IMR-90 (cell line): ENCODE measurements around the gene ITGA5. TPM values are rescaled to one million over a fixed set of nuclear protein-coding genes. Genes with fewer than 3 reads are reported as not detected.

Experiments used
- ATAC-seq: fragments of 200-7000 bp; cut with Tn5 transposase; 2 replicates; pipeline ENCODE4 v1.9.1; 2020; ENCODE audit warnings: low read depth, mild to moderate bottlenecking, moderate library complexity
- BruUV-seq: library from RNA; stranded (reverse); fragments of 400-500 nt; replicated peaks from 2 replicates; lab custom pipeline; 2021; lab: Mats Ljungman, UMichigan
- CTCF ChIA-PET: fragments of 300-600 bp; formaldehyde crosslinking; extraction: SDS; loops from one replicate; lab custom pipeline; 2021; ENCODE audit warnings: antibody characterized with exemption; lab: Yijun Ruan, JAX
- POLR2A ChIA-PET: fragments of 300-600 bp; sonication (Branson Sonifier 250); formaldehyde crosslinking; loops from one replicate; lab custom pipeline; 2022; ENCODE audit warnings: antibody characterized with exemption; ENCODE audit not compliant: unreplicated experiment; lab: Charles Lee
- DNase-seq: peaks from one replicate; pipeline ENCODE4 v3.0.0; 2013
- H2AFZ ChIP-seq: replicated peaks from 2 replicates; pipeline ENCODE3; 2013; ENCODE audit warnings: low read length, mild to moderate bottlenecking; ENCODE audit not compliant: poor library complexity
- H2AK5ac ChIP-seq: 2 replicates; pipeline ENCODE4 v1.6.1; 2013; ENCODE audit warnings: low read depth, low read length, inconsistent platforms
- H2AK9ac ChIP-seq: replicated peaks from 2 replicates; pipeline ENCODE3; 2013; ENCODE audit warnings: mild to moderate bottlenecking, low read depth, low read length, moderate library complexity; ENCODE audit not compliant: poor library complexity
- H2BK120ac ChIP-seq: 2 replicates; pipeline ENCODE4 v1.6.1; 2013; ENCODE audit warnings: low read depth, low read length, inconsistent platforms
- H2BK15ac ChIP-seq: 3 replicates; pipeline ENCODE4 v1.6.1; 2013; ENCODE audit warnings: low read depth, low read length, inconsistent platforms
- H2BK20ac ChIP-seq: 2 replicates; pipeline ENCODE4 v1.6.1; 2013; ENCODE audit warnings: low read depth, mild to moderate bottlenecking, inconsistent platforms, low read length, moderate library complexity
- H2BK5ac ChIP-seq: 2 replicates; pipeline ENCODE4 v1.6.1; 2013; ENCODE audit warnings: mild to moderate bottlenecking, low read depth, low read length, inconsistent platforms; ENCODE audit not compliant: poor library complexity, severe bottlenecking
- H3K14ac ChIP-seq: replicated peaks from 2 replicates; pipeline ENCODE4 v1.6.1; 2013; ENCODE audit warnings: low read depth, low read length, inconsistent platforms
- H3K18ac ChIP-seq: 2 replicates; pipeline ENCODE4 v1.6.1; 2013; ENCODE audit warnings: low read depth, low read length, control low read depth
- H3K23ac ChIP-seq: 2 replicates; pipeline ENCODE4 v1.6.1; 2013; ENCODE audit warnings: low read depth, low read length, inconsistent platforms
- H3K27ac ChIP-seq: 2 replicates; pipeline ENCODE4 v1.5.1; 2013; ENCODE audit warnings: mild to moderate bottlenecking, control low read depth, low read length; ENCODE audit not compliant: insufficient read depth
- H3K27me3 ChIP-seq: 2 replicates; pipeline ENCODE4 v1.6.1; 2013; ENCODE audit warnings: low read length; ENCODE audit not compliant: control insufficient read depth, insufficient read depth
- H3K36me3 ChIP-seq: 2 replicates; pipeline ENCODE4 v1.6.1; 2013; ENCODE audit warnings: low read length, mixed read lengths; ENCODE audit not compliant: control insufficient read depth, insufficient read depth
- H3K4ac ChIP-seq: 2 replicates; pipeline ENCODE4 v1.6.1; 2013; ENCODE audit warnings: low read depth, low read length, inconsistent platforms
- H3K4me1 ChIP-seq: 2 replicates; pipeline ENCODE4 v1.6.1; 2013; ENCODE audit warnings: low read length, mixed read lengths; ENCODE audit not compliant: control insufficient read depth, insufficient read depth
- H3K4me2 ChIP-seq: 2 replicates; pipeline ENCODE4 v1.6.1; 2013; ENCODE audit warnings: low read depth, mild to moderate bottlenecking, control low read depth, low read length, moderate library complexity
- H3K4me3 ChIP-seq: 2 replicates; pipeline ENCODE4 v1.5.1; 2013; ENCODE audit warnings: low read depth, mild to moderate bottlenecking, control low read depth, low read length, moderate library complexity; ENCODE audit not compliant: insufficient read depth
- H3K56ac ChIP-seq: 2 replicates; pipeline ENCODE4 v1.6.1; 2013; ENCODE audit warnings: low read length, inconsistent platforms; ENCODE audit not compliant: insufficient read depth; ENCODE audit errors: extremely low read depth
- H3K79me1 ChIP-seq, 2 experiments: 2 replicates each; pipeline ENCODE4 v1.6.1; 2013; ENCODE audit warnings: low read length in 2 of 2, inconsistent platforms in 1 of 2, low read depth in 1 of 2
- H3K9ac ChIP-seq: 2 replicates; pipeline ENCODE4 v1.6.1; 2013; ENCODE audit warnings: low read depth, low read length, control low read depth
- H3K9me1 ChIP-seq: 2 replicates; pipeline ENCODE4 v1.6.1; 2013; ENCODE audit warnings: low read length, inconsistent platforms; ENCODE audit not compliant: insufficient read depth
- H3K9me3 ChIP-seq: 2 replicates; pipeline ENCODE4 v1.6.1; 2013; ENCODE audit warnings: low read length; ENCODE audit not compliant: control insufficient read depth, insufficient read depth
- H4K20me1 ChIP-seq: 2 replicates; pipeline ENCODE4 v1.6.1; 2013; ENCODE audit warnings: low read length, inconsistent platforms; ENCODE audit not compliant: insufficient read depth
- H4K5ac ChIP-seq: 2 replicates; pipeline ENCODE4 v1.6.1; 2013; ENCODE audit warnings: mild to moderate bottlenecking, low read depth, low read length, control low read depth
- H4K8ac ChIP-seq, 2 experiments: 2 replicates each; pipeline ENCODE4 v1.6.1; 2013; ENCODE audit warnings: low read depth in 2 of 2, low read length in 2 of 2, control low read depth in 1 of 2, inconsistent platforms in 1 of 2
- H4K91ac ChIP-seq: 2 replicates; pipeline ENCODE4 v1.6.1; 2013; ENCODE audit warnings: low read depth, low read length, inconsistent platforms; ENCODE audit not compliant: insufficient read depth
- CEBPB ChIP-seq: IDR thresholded peaks from 2 replicates; pipeline ENCODE4 v1.6.1; 2012; ENCODE audit warnings: low read depth, low read length, improper control_type of control experiment
- CHD1 ChIP-seq: IDR thresholded peaks from 2 replicates; pipeline ENCODE4 v1.6.1; 2012; ENCODE audit warnings: low read depth, low read length, improper control_type of control experiment
- MAFK ChIP-seq: IDR thresholded peaks from 2 replicates; pipeline ENCODE4 v1.6.1; 2012; ENCODE audit warnings: low read depth, low read length, improper control_type of control experiment
- POLR2A ChIP-seq: IDR thresholded peaks from 2 replicates; pipeline ENCODE4 v1.6.1; 2012; ENCODE audit warnings: mild to moderate bottlenecking, low read depth, low read length
- RAD21 ChIP-seq: IDR thresholded peaks from 2 replicates; pipeline ENCODE4 v1.6.1; 2012; ENCODE audit warnings: low read length, improper control_type of control experiment
- SMC3 ChIP-seq: fragments of 150-350 bp; IDR thresholded peaks from 2 replicates; pipeline ENCODE4 v1.6.1; 2016; ENCODE audit warnings: low read depth, mild to moderate bottlenecking, antibody characterized with exemption, low read length, moderate library complexity
- WGBS, 2 experiments: methylation state at CpG; one replicate each; pipeline versions ENCODE4 v1.1.5 to v1.1.7; 2013; ENCODE audit warnings: missing lambda C conversion rate in 2 of 2; ENCODE audit not compliant: insufficient read length in 1 of 2; ENCODE audit errors: extremely low coverage in 2 of 2; 5-methylcytosine and 5-hydroxymethylcytosine counted together
- dilution Hi-C: fragments of 300-500 bp; cut with HindIII; formaldehyde crosslinking; loops from one replicate; pipeline ENCODE4 v1.14.3; 2018; ENCODE audit warnings: low sequenced_read_pairs; ENCODE audit not compliant: unreplicated experiment
- in situ Hi-C: fragments of 300-500 bp; cut with MboI; formaldehyde crosslinking; loops from 3 replicates; pipeline ENCODE4 v1.14.3; 2019; ENCODE audit warnings: low sequenced_read_pairs, inconsistent platforms, mixed read lengths
- intact Hi-C: fragments of 100-400 bp; cut with micrococcal nuclease; formaldehyde crosslinking; loops from 2 replicates; pipeline ENCODE4 v1.10.0; 2022
- polyA plus RNA-seq, 3 experiments: library from polyadenylated mRNA; depleted of rRNA; stranded (reverse); fragments of >200 nt; gene quantifications; 2 replicates each; pipeline ENCODE4 v1.2.3, GENCODE V29; 2012; ENCODE audit warnings: low replicate concordance in 1 of 3
- total RNA-seq: library from RNA; depleted of rRNA; stranded (reverse); fragments of >200 nt; gene quantifications from 2 replicates; pipeline ENCODE4 v1.2.3, GENCODE V29; 2012
- TF ChIP-seq, protein P1 (sequence below): conservative IDR thresholded peaks from 2 replicates; pipeline ENCODE4 v1.5.1; 2012; ENCODE audit warnings: mild to moderate bottlenecking, low read depth, low read length, improper control_type of control experiment
- TF ChIP-seq, protein P2 (sequence below): fragments of 150-350 bp; IDR thresholded peaks from 2 replicates; pipeline ENCODE4 v1.6.1; 2017; ENCODE audit warnings: mild to moderate bottlenecking, antibody characterized with exemption, low read length, low read depth

The ITGA5 gene
- total and polyA plus RNA-seq, 2 of the 4 experiments (the other 2 are of a cell fraction), result 159 to 259 TPM

DNA sequence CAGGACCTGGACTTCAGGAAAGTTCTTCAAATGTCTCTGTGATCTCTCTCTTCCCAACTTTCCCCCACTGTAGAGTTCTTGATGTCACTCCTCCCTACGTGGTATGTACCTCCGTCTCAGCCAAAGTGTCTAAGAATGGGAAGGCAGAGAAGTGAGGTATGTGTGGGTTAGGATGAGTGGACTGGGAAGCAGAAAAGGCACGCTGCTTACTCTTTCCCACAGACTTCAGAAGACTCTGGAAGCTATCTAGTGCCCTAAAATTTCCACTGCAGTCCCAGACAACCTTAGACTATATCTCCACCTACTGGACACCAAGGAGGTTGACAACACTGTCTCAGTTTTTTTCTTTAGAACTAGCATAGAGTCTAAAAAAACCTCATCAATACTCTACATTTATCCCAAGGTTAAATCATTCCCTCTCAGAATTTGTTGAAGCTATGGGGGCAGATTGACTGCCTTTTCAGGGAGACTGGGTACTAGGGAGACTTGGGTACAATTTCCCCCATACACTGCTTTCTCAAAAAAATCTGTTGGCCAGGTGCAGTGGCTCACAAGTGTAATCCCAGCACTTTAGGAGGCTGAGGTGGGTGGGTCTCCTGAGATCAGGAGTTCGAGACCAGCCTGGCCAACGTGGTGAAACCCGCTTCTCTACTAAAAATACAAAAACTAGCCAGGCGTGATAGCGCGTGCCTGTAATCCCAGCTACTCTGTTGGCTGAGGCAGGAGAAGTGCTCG lies 20.6 kb upstream of the ITGA5 start:
- no peak overlapping the region for H4K5ac ChIP-seq
- TF ChIP-seq, protein P1, sequence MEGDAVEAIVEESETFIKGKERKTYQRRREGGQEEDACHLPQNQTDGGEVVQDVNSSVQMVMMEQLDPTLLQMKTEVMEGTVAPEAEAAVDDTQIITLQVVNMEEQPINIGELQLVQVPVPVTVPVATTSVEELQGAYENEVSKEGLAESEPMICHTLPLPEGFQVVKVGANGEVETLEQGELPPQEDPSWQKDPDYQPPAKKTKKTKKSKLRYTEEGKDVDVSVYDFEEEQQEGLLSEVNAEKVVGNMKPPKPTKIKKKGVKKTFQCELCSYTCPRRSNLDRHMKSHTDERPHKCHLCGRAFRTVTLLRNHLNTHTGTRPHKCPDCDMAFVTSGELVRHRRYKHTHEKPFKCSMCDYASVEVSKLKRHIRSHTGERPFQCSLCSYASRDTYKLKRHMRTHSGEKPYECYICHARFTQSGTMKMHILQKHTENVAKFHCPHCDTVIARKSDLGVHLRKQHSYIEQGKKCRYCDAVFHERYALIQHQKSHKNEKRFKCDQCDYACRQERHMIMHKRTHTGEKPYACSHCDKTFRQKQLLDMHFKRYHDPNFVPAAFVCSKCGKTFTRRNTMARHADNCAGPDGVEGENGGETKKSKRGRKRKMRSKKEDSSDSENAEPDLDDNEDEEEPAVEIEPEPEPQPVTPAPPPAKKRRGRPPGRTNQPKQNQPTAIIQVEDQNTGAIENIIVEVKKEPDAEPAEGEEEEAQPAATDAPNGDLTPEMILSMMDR, result peak; percentile 95
- TF ChIP-seq POLR2A (no peak), SMC3 (peak; percentile 98), MAFK (no peak), CEBPB (no peak), RAD21 (peak; percentile 96), CHD1 (no peak)
- TF ChIP-seq, protein P2, sequence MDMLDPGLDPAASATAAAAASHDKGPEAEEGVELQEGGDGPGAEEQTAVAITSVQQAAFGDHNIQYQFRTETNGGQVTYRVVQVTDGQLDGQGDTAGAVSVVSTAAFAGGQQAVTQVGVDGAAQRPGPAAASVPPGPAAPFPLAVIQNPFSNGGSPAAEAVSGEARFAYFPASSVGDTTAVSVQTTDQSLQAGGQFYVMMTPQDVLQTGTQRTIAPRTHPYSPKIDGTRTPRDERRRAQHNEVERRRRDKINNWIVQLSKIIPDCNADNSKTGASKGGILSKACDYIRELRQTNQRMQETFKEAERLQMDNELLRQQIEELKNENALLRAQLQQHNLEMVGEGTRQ, result no peak
- H3K4me1 ChIP-seq, result peaks cover 4% of the 10 kb centered on the region
- H2BK120ac ChIP-seq, result no peak overlapping the region
- H3K56ac ChIP-seq, result no peak overlapping the region
- no peak overlapping the region for H2BK20ac ChIP-seq
- DNase-seq (peak; percentile 86), ATAC-seq (peak; percentile 98)
- no peaks in the 10 kb centered on the region for H3K9me1 ChIP-seq
- H3K9ac ChIP-seq, result peak overlapping the region; percentile 43; the same call in 1 of the 2 replicates
- H2BK5ac ChIP-seq, result no peak overlapping the region
- no peaks in the 10 kb centered on the region for H3K79me1 ChIP-seq
- peaks cover 10% of the 10 kb centered on the region for H3K27me3 ChIP-seq
- H3K4me2 ChIP-seq, result peak overlapping the region; percentile 14
- H4K91ac ChIP-seq, result no peak overlapping the region
- no peak overlapping the region for H2AK9ac ChIP-seq
- no peak overlapping the region; the same call in 1 of the 2 replicates for H3K23ac ChIP-seq
- no peaks in the 10 kb centered on the region for H4K20me1 ChIP-seq
- peak overlapping the region; percentile 33; the same call in 1 of the 2 replicates for H2AK5ac ChIP-seq
- dilution Hi-C loops, result no loop called here
- H3K36me3 ChIP-seq, result no peaks in the 10 kb centered on the region
- peak overlapping the region in 1 of 2 experiments; percentile 55; a peak in 1 of 4 replicates for H4K8ac ChIP-seq
- peak overlapping the region; percentile 92; the same call in 1 of the 2 replicates for H3K14ac ChIP-seq
- WGBS, 2 experiments, result no CpG with 5 or more reads among the region's 10 CpGs
- H3K4ac ChIP-seq, result peak overlapping the region; percentile 57; the same call in 1 of the 2 replicates
- CTCF ChIA-PET, result interaction anchor here (0.5 to 8.1 kb wide), 18 partner anchors 9 to 740 kb away, joined by 3 to 77 read pairs (median 4); partner anchors contain the start of gene ITGA5
- POLR2A ChIA-PET, result interaction anchor here (0.6 kb wide), 1 partner anchor 237 kb away, joined by 12 read pairs; no protein-coding TSS in a partner anchor
- H3K27ac ChIP-seq, result no peak overlapping the region
- H3K18ac ChIP-seq, result peak overlapping the region; percentile 39; the same call in 1 of the 2 replicates
- no TSS peak for BruUV-seq
- intact Hi-C loops, result loop anchor here (1.0 to 10.0 kb wide), 4 partner anchors 21 to 225 kb away; partner anchors contain the start of gene ITGA5
- H2AFZ ChIP-seq, result peak overlapping the region; percentile 88
- peak overlapping the region; percentile 12; the same call in 1 of the 3 replicates for H2BK15ac ChIP-seq
- no peak overlapping the region for H3K4me3 ChIP-seq
- in situ Hi-C loops, result loop anchor here (5.0 kb wide), 1 partner anchor 42 kb away; no protein-coding TSS in a partner anchor
- H3K9me3 ChIP-seq, result no peaks in the 10 kb centered on the region
